ENCODE results near the gene TSHR. TPM values are rescaled to one million over a fixed set of nuclear protein-coding genes. Genes with fewer than 3 reads are reported as not detected.

Gene TSHR
- total RNA-seq, 2 experiments from 2014 or later, result 4.9 to 40.0 TPM

GRCh38 chr14:81004575-81004974, 49.2 kb downstream of the TSHR start:
- intact Hi-C loops (cut with micrococcal nuclease; ENCODE audit: unreplicated experiment), result no loop called here
- H3K4me1 ChIP-seq (ENCODE audit: insufficient read depth, low read length, poor library complexity, severe bottlenecking), result peaks cover 4% of the 10 kb centered on the region
- H3K4me3 ChIP-seq (ENCODE audit: low read depth, low read length, poor library complexity, severe bottlenecking), result no peak overlapping the region
- H3K27ac ChIP-seq (ENCODE audit: low read depth, low read length, poor library complexity, severe bottlenecking), result no peak overlapping the region
- no peaks in the 10 kb centered on the region for H3K79me2 ChIP-seq (ENCODE audit: insufficient read depth, low read depth, low read length)
- 0 out of 2 replicates have a peak, but pooled peaks cover 2% of the 10 kb centered on the region for H3K9me2 ChIP-seq (ENCODE audit: insufficient read depth, low read length)
- TF ChIP-seq CTCF (conservative IDR thresholded peaks at IDR 0.05; ENCODE audit: low read length) (no peak), EZH2phosphoT487 (IDR thresholded peaks at IDR 0.05; ENCODE audit: borderline replicate concordance, low read depth, low read length) (no peak)
- POLR2A ChIA-PET, result no interaction called here
- H3K4me2 ChIP-seq (ENCODE audit: low read length), result no peak overlapping the region
- CTCF ChIA-PET (ENCODE audit: unreplicated experiment), result no interaction called here
- no peak overlapping the region for H2AFZ ChIP-seq (ENCODE audit: low read length)
- H3K36me3 ChIP-seq (ENCODE audit: insufficient read depth, low read length), result no peaks in the 10 kb centered on the region
- no TSS peak for BruUV-seq (replicated peaks)
- no peaks in the 10 kb centered on the region for H3K9me3 ChIP-seq (ENCODE audit: low read length)
- H4K20me1 ChIP-seq (ENCODE audit: insufficient read depth, low read length), result no peaks in the 10 kb centered on the region
- no peak for DNase-seq (ENCODE audit: low spot score)

GRCh38 chr14:81005540-81006228, 50.3 kb downstream of the TSHR start:
- CTCF ChIA-PET (ENCODE audit: unreplicated experiment), result no interaction called here

More at GRCh38 chr14:81005540-81006228, 50.3 kb downstream of the TSHR start:
- BruUV-seq (replicated peaks), result no TSS peak
- Histone ChIP-seq H3K27ac (ENCODE audit: low read depth, low read length, poor library complexity, severe bottlenecking) (no peak overlapping the region), H3K4me2 (ENCODE audit: low read length) (no peak overlapping the region), H3K9me2 (ENCODE audit: insufficient read depth, low read length) (0 out of 2 replicates have a peak, but pooled peaks cover 2% of the 10 kb centered on the region), H3K79me2 (ENCODE audit: insufficient read depth, low read depth, low read length) (no peaks in the 10 kb centered on the region), H3K36me3 (ENCODE audit: insufficient read depth, low read length) (no peaks in the 10 kb centered on the region), H3K9me3 (ENCODE audit: low read length) (no peaks in the 10 kb centered on the region), H3K4me1 (ENCODE audit: insufficient read depth, low read length, poor library complexity, severe bottlenecking) (peaks cover 4% of the 10 kb centered on the region), H4K20me1 (ENCODE audit: insufficient read depth, low read length) (no peaks in the 10 kb centered on the region), H3K4me3 (ENCODE audit: low read depth, low read length, poor library complexity, severe bottlenecking) (no peak overlapping the region), H2AFZ (ENCODE audit: low read length) (no peak overlapping the region)
- POLR2A ChIA-PET, result no interaction called here
- intact Hi-C loops (cut with micrococcal nuclease; ENCODE audit: unreplicated experiment), result no loop called here
- TF ChIP-seq CTCF (conservative IDR thresholded peaks at IDR 0.05; ENCODE audit: low read length), result no peak
- no peak for TF ChIP-seq EZH2phosphoT487 (IDR thresholded peaks at IDR 0.05; ENCODE audit: borderline replicate concordance, low read depth, low read length)
- no peak for DNase-seq (ENCODE audit: low spot score)

Data from OCI-LY7 (cell line).